GM10847 (cell line): ENCODE measurements around the gene MAGOHB.

Experiments
- POLR2A ChIP-seq: IDR thresholded peaks from 2 replicates; pipeline ENCODE4 v1.6.1; 2011; ENCODE audit not compliant: insufficient read length; ENCODE audit errors: extremely low read depth

MAGOHB gene

GRCh38 chr12:10620078-10620779, 6.8 kb upstream of the MAGOHB start:
- no peak for TF ChIP-seq POLR2A

- no peak for TF ChIP-seq POLR2A
Measured at GRCh38 chr12:10618338-10618987, 5.1 kb upstream of the MAGOHB start.

DNA sequence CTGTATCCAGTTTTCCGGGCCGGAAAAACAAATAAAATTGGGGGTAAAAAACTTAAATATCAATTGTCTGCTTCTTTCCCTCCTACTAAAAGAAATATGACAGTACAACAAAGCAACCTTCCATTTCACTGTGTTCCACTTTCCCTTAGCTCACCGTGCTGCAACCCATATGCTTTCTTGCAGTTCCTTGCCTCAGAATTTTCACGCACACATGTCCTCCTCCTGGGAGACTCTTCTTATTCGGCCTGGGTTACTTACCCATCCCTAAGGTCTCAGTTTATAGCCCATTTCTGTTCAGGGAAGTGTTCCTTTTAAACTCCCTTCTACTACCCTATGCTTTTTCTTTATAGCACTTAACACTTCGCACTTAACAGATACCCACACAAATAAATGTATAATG, 4.5 kb upstream of the MAGOHB start:
- TF ChIP-seq POLR2A: no peak

- TF ChIP-seq POLR2A: no peak
Measured at GRCh38 chr12:10615532-10615931, 2.1 kb upstream of the MAGOHB start.

- TF ChIP-seq POLR2A: no peak
Measured at GRCh38 chr12:10614056-10614370, 604 bp upstream of the MAGOHB start.

DNA sequence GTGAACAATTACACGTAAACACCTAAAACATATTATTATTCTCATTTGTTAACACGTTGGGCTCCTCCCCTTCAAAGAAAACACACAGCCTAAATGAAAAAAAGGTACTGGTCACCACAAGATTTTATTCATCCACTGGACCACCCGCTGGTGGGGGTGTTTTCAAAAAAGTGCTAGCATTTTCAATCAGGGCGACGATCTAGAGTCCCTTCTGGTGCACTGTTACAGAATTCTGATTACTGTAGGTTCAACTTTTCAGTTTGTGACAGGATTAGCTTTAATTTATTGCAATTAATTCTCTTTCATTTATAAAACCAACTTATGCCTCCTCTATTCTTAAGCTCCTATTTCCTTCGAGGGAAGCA, 443 bp downstream of the MAGOHB start:
- no peak for TF ChIP-seq POLR2A

GRCh38 chr12:10612110-10612509, 1.3 kb downstream of the MAGOHB start:
- TF ChIP-seq POLR2A: no peak

- no peak for TF ChIP-seq POLR2A
Measured at GRCh38 chr12:10610188-10610587, 3.2 kb downstream of the MAGOHB start.

GRCh38 chr12:10607885-10608458, 5.4 kb downstream of the MAGOHB start:
- no peak for TF ChIP-seq POLR2A

GRCh38 chr12:10601860-10602259, 11.5 kb downstream of the MAGOHB start:
- no peak for TF ChIP-seq POLR2A

- TF ChIP-seq POLR2A: no peak
Measured at GRCh38 chr12:10600988-10601387, 12.4 kb downstream of the MAGOHB start.

GRCh38 chr12:10595881-10596280, 17.5 kb downstream of the MAGOHB start:
- no peak for TF ChIP-seq POLR2A

GRCh38 chr12:10590966-10591365, 22.4 kb downstream of the MAGOHB start:
- no peak for TF ChIP-seq POLR2A

GRCh38 chr12:10584415-10584814, 29.0 kb downstream of the MAGOHB start:
- no peak for TF ChIP-seq POLR2A

- TF ChIP-seq POLR2A: no peak
Measured at GRCh38 chr12:10582704-10583103, 30.7 kb downstream of the MAGOHB start.

DNA sequence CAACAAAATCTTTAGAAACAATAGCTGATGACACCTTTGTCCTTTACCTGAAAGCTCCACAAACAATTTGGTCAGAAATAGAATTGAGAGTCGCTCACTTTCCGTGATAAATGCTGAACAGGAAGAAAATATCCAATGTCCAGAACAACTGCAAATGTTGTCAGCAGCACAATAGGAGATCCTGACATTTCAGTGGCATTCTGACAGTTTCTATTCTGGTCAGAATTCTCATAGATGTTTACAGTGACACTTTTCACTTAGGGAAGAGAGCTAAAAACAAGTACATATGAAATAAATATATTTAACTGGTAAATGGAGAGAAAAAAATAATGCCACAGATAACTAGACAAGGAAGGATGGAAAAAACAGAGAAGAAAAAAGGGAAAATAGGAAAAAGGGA, 39.1 kb downstream of the MAGOHB start:
- no peak for TF ChIP-seq POLR2A

GRCh38 chr12:10571141-10571540, 42.3 kb downstream of the MAGOHB start:
- no peak for TF ChIP-seq POLR2A

- TF ChIP-seq POLR2A: no peak
Measured at GRCh38 chr12:10567813-10568212, 45.6 kb downstream of the MAGOHB start.

GRCh38 chr12:10563966-10564365, 49.4 kb downstream of the MAGOHB start:
- TF ChIP-seq POLR2A: no peak
